ENCODE measurements around the gene PCSK4.

DNA sequence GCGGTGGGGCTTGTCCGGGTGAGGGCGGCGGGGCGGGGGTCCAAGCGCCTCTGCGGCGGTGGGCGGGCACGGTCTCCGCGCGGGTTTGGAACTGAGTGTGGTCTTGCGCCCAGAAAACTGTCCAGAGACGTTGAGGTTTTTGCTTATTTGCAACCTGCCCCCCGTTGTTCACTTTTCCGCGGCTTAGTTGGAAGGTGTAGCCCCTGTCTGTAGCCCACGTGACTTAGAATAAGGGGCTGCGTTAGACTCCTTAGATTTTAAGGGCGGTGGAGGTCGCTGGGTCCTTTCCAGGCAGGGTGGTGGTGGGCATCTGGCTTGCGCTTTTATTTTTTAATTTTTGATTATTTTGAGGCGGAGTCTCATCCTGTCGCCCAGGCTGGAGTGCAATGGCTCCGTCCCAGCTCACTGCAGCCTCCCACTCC lies 51.2 kb downstream of the PCSK4 start:
- TF ChIP-seq, protein P1, sequence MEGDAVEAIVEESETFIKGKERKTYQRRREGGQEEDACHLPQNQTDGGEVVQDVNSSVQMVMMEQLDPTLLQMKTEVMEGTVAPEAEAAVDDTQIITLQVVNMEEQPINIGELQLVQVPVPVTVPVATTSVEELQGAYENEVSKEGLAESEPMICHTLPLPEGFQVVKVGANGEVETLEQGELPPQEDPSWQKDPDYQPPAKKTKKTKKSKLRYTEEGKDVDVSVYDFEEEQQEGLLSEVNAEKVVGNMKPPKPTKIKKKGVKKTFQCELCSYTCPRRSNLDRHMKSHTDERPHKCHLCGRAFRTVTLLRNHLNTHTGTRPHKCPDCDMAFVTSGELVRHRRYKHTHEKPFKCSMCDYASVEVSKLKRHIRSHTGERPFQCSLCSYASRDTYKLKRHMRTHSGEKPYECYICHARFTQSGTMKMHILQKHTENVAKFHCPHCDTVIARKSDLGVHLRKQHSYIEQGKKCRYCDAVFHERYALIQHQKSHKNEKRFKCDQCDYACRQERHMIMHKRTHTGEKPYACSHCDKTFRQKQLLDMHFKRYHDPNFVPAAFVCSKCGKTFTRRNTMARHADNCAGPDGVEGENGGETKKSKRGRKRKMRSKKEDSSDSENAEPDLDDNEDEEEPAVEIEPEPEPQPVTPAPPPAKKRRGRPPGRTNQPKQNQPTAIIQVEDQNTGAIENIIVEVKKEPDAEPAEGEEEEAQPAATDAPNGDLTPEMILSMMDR (conservative IDR thresholded peaks at IDR 0.05; ENCODE audit: low read depth, low read length), result no peak
- no peak for TF ChIP-seq EZH2 (IDR thresholded peaks at IDR 0.05; ENCODE audit: borderline replicate concordance, low read depth, low read length, poor library complexity, severe bottlenecking)
